Hepatocyte (in vitro differentiated cells): ENCODE results near the gene STK32C. TPM values are rescaled to one million over a fixed set of nuclear protein-coding genes. Genes with fewer than 3 reads are reported as not detected.

Experiments
- DNase-seq: peaks from one replicate; pipeline ENCODE4 v3.0.0-alpha.2; 2016; ENCODE audit warnings: low spot score
- H2AFZ ChIP-seq: fragments of 200-600 bp; sonication (generic); 2 replicates; pipeline ENCODE4 v1.6.0; 2016; ENCODE audit warnings: antibody characterized with exemption, mild to moderate bottlenecking
- H3K27ac ChIP-seq: fragments of 200-600 bp; sonication (generic); 2 replicates; pipeline ENCODE4 v1.5.1; 2016; ENCODE audit warnings: mild to moderate bottlenecking
- H3K27me3 ChIP-seq: fragments of 200-600 bp; sonication (generic); 2 replicates; pipeline ENCODE4 v1.6.1; 2016
- H3K36me3 ChIP-seq: fragments of 200-600 bp; sonication (generic); replicated peaks from 2 replicates; pipeline ENCODE4 v1.5.1; 2016; ENCODE audit warnings: low read depth; ENCODE audit not compliant: insufficient read depth
- H3K4me1 ChIP-seq: fragments of 200-600 bp; sonication (generic); 2 replicates; pipeline ENCODE4 v1.5.1; 2016; ENCODE audit warnings: mild to moderate bottlenecking, moderate library complexity; ENCODE audit not compliant: insufficient read depth
- H3K4me2 ChIP-seq: fragments of 200-600 bp; sonication (generic); 2 replicates; pipeline ENCODE4 v1.6.0; 2016
- H3K4me3 ChIP-seq: fragments of 200-600 bp; sonication (generic); 2 replicates; pipeline ENCODE4 v1.5.1; 2016; ENCODE audit warnings: mild to moderate bottlenecking
- H3K79me2 ChIP-seq: fragments of 200-600 bp; sonication (generic); 2 replicates; pipeline ENCODE4 v1.6.0; 2017; ENCODE audit warnings: mild to moderate bottlenecking
- H3K9me2 ChIP-seq: fragments of 200-600 bp; sonication (generic); replicated peaks from 2 replicates; pipeline ENCODE4 v1.6.0; 2017; ENCODE audit warnings: mild to moderate bottlenecking; ENCODE audit not compliant: insufficient read depth
- H3K9me3 ChIP-seq: fragments of 200-600 bp; sonication (generic); 2 replicates; pipeline ENCODE4 v1.5.1; 2016; ENCODE audit warnings: low read depth, mild to moderate bottlenecking
- H4K20me1 ChIP-seq: fragments of 200-600 bp; sonication (generic); 2 replicates; pipeline ENCODE4 v1.6.0; 2016; ENCODE audit warnings: mild to moderate bottlenecking; ENCODE audit not compliant: insufficient read depth, poor library complexity, severe bottlenecking
- EZH2 ChIP-seq: fragments of 200-600 bp; sonication (generic); IDR thresholded peaks from 2 replicates; pipeline ENCODE4 v1.6.1; 2016; ENCODE audit warnings: antibody characterized with exemption, mild to moderate bottlenecking, borderline replicate concordance
- EZH2phosphoT487 ChIP-seq: fragments of 200-600 bp; sonication (generic); IDR thresholded peaks from one replicate; pipeline ENCODE4 v1.6.1; 2018; ENCODE audit warnings: antibody characterized with exemption, mild to moderate bottlenecking, low read depth, moderate library complexity; ENCODE audit not compliant: unreplicated experiment, severe bottlenecking
- WGBS: methylation state at CpG from one replicate; pipeline ENCODE4 v1.1.6; 2016; ENCODE audit warnings: low lambda C conversion rate; ENCODE audit errors: missing lambda C conversion rate; 5-methylcytosine and 5-hydroxymethylcytosine counted together
- polyA plus RNA-seq: library from polyadenylated mRNA; unstranded; fragments of >200 nt; fragmentation: Nextera tagmentation; extraction: Ambion mirVana; gene quantifications from 2 replicates; pipeline ENCODE4 v1.2.1, GENCODE V29; 2016
- total RNA-seq: library from RNA; depleted of rRNA; stranded (reverse); fragments of >200 nt; gene quantifications from 2 replicates; pipeline ENCODE4 v1.2.3, GENCODE V29; 2014
- TF ChIP-seq, protein P1 (sequence below): fragments of 200-600 bp; sonication (generic); IDR thresholded peaks from 2 replicates; pipeline ENCODE4 v1.5.1; 2016; ENCODE audit warnings: antibody characterized with exemption, mild to moderate bottlenecking; ENCODE audit not compliant: poor library complexity

STK32C gene
- total and polyA plus RNA-seq, 2 experiments from 2014 or later = 7.9 to 12.2 TPM

- Histone ChIP-seq H3K9me3 (no peaks in the 10 kb centered on the region), H2AFZ (no peak overlapping the region), H3K27ac (no peak overlapping the region), H4K20me1 (no peaks in the 10 kb centered on the region), H3K4me3 (no peak overlapping the region), H3K36me3 (no peaks in the 10 kb centered on the region), H3K79me2 (no peaks in the 10 kb centered on the region), H3K9me2 (no peaks in the 10 kb centered on the region), H3K4me1 (no peaks in the 10 kb centered on the region), H3K27me3 (no peaks in the 10 kb centered on the region), H3K4me2 (no peak overlapping the region)
- no peak for DNase-seq
- TF ChIP-seq EZH2phosphoT487 (no peak), EZH2 (no peak)
- TF ChIP-seq, protein P1, sequence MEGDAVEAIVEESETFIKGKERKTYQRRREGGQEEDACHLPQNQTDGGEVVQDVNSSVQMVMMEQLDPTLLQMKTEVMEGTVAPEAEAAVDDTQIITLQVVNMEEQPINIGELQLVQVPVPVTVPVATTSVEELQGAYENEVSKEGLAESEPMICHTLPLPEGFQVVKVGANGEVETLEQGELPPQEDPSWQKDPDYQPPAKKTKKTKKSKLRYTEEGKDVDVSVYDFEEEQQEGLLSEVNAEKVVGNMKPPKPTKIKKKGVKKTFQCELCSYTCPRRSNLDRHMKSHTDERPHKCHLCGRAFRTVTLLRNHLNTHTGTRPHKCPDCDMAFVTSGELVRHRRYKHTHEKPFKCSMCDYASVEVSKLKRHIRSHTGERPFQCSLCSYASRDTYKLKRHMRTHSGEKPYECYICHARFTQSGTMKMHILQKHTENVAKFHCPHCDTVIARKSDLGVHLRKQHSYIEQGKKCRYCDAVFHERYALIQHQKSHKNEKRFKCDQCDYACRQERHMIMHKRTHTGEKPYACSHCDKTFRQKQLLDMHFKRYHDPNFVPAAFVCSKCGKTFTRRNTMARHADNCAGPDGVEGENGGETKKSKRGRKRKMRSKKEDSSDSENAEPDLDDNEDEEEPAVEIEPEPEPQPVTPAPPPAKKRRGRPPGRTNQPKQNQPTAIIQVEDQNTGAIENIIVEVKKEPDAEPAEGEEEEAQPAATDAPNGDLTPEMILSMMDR = no peak
- 90% methylated on average over 17 of the region's 17 CpGs for WGBS
Measured at GRCh38 chr10:132238371-132239125, 69.2 kb downstream of the STK32C start.

DNA sequence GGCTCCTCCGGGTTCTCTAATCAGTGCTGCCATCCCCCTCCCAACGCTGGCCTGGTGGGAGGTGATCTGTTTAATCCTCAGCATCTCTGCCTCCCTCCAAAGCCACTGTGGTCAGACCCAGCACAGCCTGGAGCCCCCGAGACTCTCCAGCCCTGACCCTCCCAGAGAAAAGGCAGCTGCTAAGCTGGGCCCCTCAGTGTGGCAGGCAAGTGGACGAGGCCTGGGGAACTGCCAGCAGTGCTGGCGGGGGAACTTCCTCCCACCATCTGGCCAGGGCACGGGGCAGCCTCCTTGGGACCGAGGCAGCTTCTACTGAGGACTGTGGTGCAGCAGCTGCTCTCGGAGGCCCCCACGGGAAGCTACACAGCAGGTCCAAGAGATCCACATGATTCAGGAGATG lies 69.9 kb downstream of the STK32C start:
- Histone ChIP-seq H3K36me3 (no peaks in the 10 kb centered on the region), H3K27ac (no peak overlapping the region), H3K27me3 (no peaks in the 10 kb centered on the region), H3K9me2 (no peaks in the 10 kb centered on the region), H3K4me1 (no peaks in the 10 kb centered on the region), H3K4me2 (no peak overlapping the region), H4K20me1 (no peaks in the 10 kb centered on the region), H3K9me3 (no peaks in the 10 kb centered on the region), H3K79me2 (no peaks in the 10 kb centered on the region), H2AFZ (no peak overlapping the region), H3K4me3 (no peak overlapping the region)
- WGBS = 52% methylated on average over 9 of the region's 9 CpGs
- TF ChIP-seq EZH2phosphoT487 (no peak), EZH2 (no peak)
- TF ChIP-seq, protein P1 = no peak
- no peak for DNase-seq

GRCh38 chr10:132237396-132237795 lies 70.4 kb downstream of the STK32C start:
- Histone ChIP-seq H3K4me1 (no peaks in the 10 kb centered on the region), H3K4me2 (no peak overlapping the region)
- 98% methylated on average over 9 of the region's 15 CpGs for WGBS

More at GRCh38 chr10:132237396-132237795, 70.4 kb downstream of the STK32C start:
- no peak overlapping the region for H2AFZ ChIP-seq
- H4K20me1 ChIP-seq = no peaks in the 10 kb centered on the region
- no peaks in the 10 kb centered on the region for H3K27me3 ChIP-seq
- no peak for TF ChIP-seq EZH2
- TF ChIP-seq, protein P1 = no peak
- TF ChIP-seq EZH2phosphoT487 = no peak
- no peak for DNase-seq
- no peaks in the 10 kb centered on the region for H3K9me3 ChIP-seq
- no peaks in the 10 kb centered on the region for H3K9me2 ChIP-seq
- no peak overlapping the region for H3K27ac ChIP-seq
- no peaks in the 10 kb centered on the region for H3K79me2 ChIP-seq
- no peaks in the 10 kb centered on the region for H3K36me3 ChIP-seq
- H3K4me3 ChIP-seq = no peak overlapping the region
